ENCODE data around the gene JUNB. TPM values are rescaled to one million over a fixed set of nuclear protein-coding genes. Genes with fewer than 3 reads are reported as not detected.

Gene JUNB
- total RNA-seq, 1 experiment from 2014 or later = 194 TPM

DNA sequence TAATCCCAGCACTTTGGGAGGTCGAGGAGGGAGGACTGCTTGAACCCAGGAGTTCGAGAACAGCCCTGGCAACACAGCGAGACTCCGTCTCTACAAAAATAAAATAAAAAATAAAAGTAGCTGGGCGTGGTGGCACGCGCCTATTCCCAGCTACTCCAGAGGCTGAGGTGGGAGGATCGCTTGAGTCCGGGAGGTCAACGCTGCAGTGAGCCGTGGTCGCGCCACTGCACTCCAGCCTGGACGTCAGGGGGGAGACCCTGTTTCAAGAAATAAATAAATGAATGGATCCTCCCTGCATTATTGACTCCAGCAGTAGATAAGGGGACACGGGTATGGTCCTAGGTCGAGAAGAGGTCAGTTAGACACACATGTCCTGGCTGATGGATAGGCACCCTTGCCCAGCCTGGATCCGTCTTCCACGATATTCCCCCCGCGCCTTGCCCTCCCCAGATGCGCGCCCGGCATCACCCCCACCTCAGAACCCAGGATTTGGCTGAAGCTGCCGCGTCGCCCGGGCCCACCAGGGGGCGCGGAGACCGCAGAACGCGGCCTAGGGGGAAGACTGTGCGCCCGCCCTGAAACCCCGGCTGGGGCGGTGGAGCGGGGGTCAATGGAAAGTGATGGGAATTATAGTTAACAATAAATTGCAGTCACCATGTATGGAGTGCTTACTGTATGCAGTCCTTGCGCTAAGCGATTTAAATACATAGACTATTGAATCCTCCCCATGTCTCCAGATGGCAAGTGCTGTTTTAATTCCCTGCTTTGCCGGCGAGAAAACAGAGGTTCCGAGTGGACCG, 13.9 kb upstream of the JUNB start:
- peaks cover 49 to 77% of the 10 kb centered on the region in 2 experiments for H3K4me1 ChIP-seq (ENCODE audit: control insufficient read depth in 1 of 2, insufficient read depth in 2 of 2, low read length in 2 of 2)
- BruUV-seq (replicated peaks) = no TSS peak
- H3K4me2 ChIP-seq (ENCODE audit: low read length) = peak overlapping the region; percentile 85
- POLR2A ChIA-PET = interaction anchor here (0.6 to 8.8 kb wide), 4 partner anchors 16 to 61 kb away, joined by 3 to 172 read pairs (median 4); partner anchors contain the start of genes JUNB and RNASEH2A
- no peak overlapping the region for H2AFZ ChIP-seq (ENCODE audit: low read depth, low read length, poor library complexity, severe bottlenecking)
- peaks cover 6% of the 10 kb centered on the region; the same call in 1 of the 2 replicates for H3K79me2 ChIP-seq (ENCODE audit: insufficient read depth, low read length)
- intact Hi-C loops (cut with micrococcal nuclease) = loop anchor here (1.0 to 5.0 kb wide), 3 partner anchors 15 to 70 kb away; no protein-coding TSS in a partner anchor
- H3K27ac ChIP-seq (ENCODE audit: low read depth, low read length) = peak overlapping the region; percentile 96
- DNase-seq (ENCODE audit: low read depth, low spot score) (no peak), ATAC-seq (peak; percentile 41)
- no peaks in the 10 kb centered on the region for H3K9me2 ChIP-seq (ENCODE audit: insufficient read depth)
- no peaks in the 10 kb centered on the region for H3K9me3 ChIP-seq (ENCODE audit: control insufficient read depth in 1 of 2, insufficient read depth in 1 of 2, low read depth in 1 of 2, low read length in 2 of 2)
- no peaks in the 10 kb centered on the region for H3K36me3 ChIP-seq (ENCODE audit: control insufficient read depth in 1 of 2, insufficient read depth in 2 of 2, low read length in 2 of 2)
- RAD21 ChIA-PET (ENCODE audit: low non-redundant PET in 1 of 2, low total read pairs in 2 of 2, uncharacterized antibody in 2 of 2, unreplicated experiment in 2 of 2) = interaction anchor here (1.0 to 2.7 kb wide), 5 partner anchors 11 to 19 kb away, joined by 3 to 15 read pairs (median 8); partner anchors contain the start of gene JUNB (in 2 of the 2)
- peak overlapping the region; percentile 78 for H3K9ac ChIP-seq (ENCODE audit: low read length)
- H3K4me3 ChIP-seq (replicated peaks in 1 of 2; ENCODE audit: low read depth in 1 of 2, low read length in 2 of 2) = peak overlapping the region; percentile 66 to 68
- no peaks in the 10 kb centered on the region for H3K27me3 ChIP-seq (ENCODE audit: insufficient read depth, low read length)
- no peaks in the 10 kb centered on the region for H4K20me1 ChIP-seq (ENCODE audit: insufficient read depth)
- CTCF ChIA-PET = interaction anchor here (0.6 to 7.0 kb wide), 11 partner anchors 11 to 70 kb away, joined by 3 to 88 read pairs (median 8); partner anchors contain the start of genes GET3, JUNB and RTBDN
- TF ChIP-seq CBX3 (IDR thresholded peaks at IDR 0.05; ENCODE audit: low read depth) = no peak
- peak; percentile 22; the same call in 1 of the 2 replicates for TF ChIP-seq ZFX (IDR thresholded peaks at IDR 0.05)
- no peak for TF ChIP-seq CEBPB (IDR thresholded peaks at IDR 0.05; ENCODE audit: low read depth)
- TF ChIP-seq, protein P1, sequence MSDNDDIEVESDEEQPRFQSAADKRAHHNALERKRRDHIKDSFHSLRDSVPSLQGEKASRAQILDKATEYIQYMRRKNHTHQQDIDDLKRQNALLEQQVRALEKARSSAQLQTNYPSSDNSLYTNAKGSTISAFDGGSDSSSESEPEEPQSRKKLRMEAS (IDR thresholded peaks at IDR 0.05) = peak; percentile 51; the same call in 1 of the 2 replicates
- TF ChIP-seq, protein P2, sequence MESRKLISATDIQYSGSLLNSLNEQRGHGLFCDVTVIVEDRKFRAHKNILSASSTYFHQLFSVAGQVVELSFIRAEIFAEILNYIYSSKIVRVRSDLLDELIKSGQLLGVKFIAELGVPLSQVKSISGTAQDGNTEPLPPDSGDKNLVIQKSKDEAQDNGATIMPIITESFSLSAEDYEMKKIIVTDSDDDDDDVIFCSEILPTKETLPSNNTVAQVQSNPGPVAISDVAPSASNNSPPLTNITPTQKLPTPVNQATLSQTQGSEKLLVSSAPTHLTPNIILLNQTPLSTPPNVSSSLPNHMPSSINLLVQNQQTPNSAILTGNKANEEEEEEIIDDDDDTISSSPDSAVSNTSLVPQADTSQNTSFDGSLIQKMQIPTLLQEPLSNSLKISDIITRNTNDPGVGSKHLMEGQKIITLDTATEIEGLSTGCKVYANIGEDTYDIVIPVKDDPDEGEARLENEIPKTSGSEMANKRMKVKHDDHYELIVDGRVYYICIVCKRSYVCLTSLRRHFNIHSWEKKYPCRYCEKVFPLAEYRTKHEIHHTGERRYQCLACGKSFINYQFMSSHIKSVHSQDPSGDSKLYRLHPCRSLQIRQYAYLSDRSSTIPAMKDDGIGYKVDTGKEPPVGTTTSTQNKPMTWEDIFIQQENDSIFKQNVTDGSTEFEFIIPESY (IDR thresholded peaks at IDR 0.05; ENCODE audit: extremely low read depth, insufficient replicate concordance, low read length) = no peak
- no peak for TF ChIP-seq JUND (IDR thresholded peaks at IDR 0.05)
- no peak for TF ChIP-seq TCF7L2 (IDR thresholded peaks at IDR 0.05; ENCODE audit: borderline replicate concordance, extremely low read depth, insufficient read depth, insufficient read length)
- peak; percentile 35 for TF ChIP-seq YY1 (IDR thresholded peaks at IDR 0.05; ENCODE audit: extremely low read depth, insufficient replicate concordance, low read depth, low read length)
- TF ChIP-seq, protein P3, sequence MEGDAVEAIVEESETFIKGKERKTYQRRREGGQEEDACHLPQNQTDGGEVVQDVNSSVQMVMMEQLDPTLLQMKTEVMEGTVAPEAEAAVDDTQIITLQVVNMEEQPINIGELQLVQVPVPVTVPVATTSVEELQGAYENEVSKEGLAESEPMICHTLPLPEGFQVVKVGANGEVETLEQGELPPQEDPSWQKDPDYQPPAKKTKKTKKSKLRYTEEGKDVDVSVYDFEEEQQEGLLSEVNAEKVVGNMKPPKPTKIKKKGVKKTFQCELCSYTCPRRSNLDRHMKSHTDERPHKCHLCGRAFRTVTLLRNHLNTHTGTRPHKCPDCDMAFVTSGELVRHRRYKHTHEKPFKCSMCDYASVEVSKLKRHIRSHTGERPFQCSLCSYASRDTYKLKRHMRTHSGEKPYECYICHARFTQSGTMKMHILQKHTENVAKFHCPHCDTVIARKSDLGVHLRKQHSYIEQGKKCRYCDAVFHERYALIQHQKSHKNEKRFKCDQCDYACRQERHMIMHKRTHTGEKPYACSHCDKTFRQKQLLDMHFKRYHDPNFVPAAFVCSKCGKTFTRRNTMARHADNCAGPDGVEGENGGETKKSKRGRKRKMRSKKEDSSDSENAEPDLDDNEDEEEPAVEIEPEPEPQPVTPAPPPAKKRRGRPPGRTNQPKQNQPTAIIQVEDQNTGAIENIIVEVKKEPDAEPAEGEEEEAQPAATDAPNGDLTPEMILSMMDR (IDR thresholded peaks at IDR 0.05 in 2 of 3, conservative IDR thresholded peaks at IDR 0.05 in 1 of 3; ENCODE audit: borderline replicate concordance in 1 of 3, insufficient read depth in 1 of 3, low read depth in 2 of 3, low read length in 2 of 3) = peak; percentile 87 to 95 (median 94); a peak in 5 of 6 replicates
- TF ChIP-seq, protein P4, sequence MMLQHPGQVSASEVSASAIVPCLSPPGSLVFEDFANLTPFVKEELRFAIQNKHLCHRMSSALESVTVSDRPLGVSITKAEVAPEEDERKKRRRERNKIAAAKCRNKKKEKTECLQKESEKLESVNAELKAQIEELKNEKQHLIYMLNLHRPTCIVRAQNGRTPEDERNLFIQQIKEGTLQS (IDR thresholded peaks at IDR 0.05) = no peak
- no peak for TF ChIP-seq EZH2 (IDR thresholded peaks at IDR 0.05)
- 0 out of 2 replicates have a peak, but pooled peaks have one; percentile 7 for TF ChIP-seq POLR2AphosphoS5 (IDR thresholded peaks at IDR 0.05; ENCODE audit: low read depth, low read length)
- TF ChIP-seq RAD21 (IDR thresholded peaks at IDR 0.05; ENCODE audit: low read depth) = peak; percentile 93
- TF ChIP-seq FOSL1 (IDR thresholded peaks at IDR 0.05; ENCODE audit: low read depth) = no peak
- TF ChIP-seq, protein P5, sequence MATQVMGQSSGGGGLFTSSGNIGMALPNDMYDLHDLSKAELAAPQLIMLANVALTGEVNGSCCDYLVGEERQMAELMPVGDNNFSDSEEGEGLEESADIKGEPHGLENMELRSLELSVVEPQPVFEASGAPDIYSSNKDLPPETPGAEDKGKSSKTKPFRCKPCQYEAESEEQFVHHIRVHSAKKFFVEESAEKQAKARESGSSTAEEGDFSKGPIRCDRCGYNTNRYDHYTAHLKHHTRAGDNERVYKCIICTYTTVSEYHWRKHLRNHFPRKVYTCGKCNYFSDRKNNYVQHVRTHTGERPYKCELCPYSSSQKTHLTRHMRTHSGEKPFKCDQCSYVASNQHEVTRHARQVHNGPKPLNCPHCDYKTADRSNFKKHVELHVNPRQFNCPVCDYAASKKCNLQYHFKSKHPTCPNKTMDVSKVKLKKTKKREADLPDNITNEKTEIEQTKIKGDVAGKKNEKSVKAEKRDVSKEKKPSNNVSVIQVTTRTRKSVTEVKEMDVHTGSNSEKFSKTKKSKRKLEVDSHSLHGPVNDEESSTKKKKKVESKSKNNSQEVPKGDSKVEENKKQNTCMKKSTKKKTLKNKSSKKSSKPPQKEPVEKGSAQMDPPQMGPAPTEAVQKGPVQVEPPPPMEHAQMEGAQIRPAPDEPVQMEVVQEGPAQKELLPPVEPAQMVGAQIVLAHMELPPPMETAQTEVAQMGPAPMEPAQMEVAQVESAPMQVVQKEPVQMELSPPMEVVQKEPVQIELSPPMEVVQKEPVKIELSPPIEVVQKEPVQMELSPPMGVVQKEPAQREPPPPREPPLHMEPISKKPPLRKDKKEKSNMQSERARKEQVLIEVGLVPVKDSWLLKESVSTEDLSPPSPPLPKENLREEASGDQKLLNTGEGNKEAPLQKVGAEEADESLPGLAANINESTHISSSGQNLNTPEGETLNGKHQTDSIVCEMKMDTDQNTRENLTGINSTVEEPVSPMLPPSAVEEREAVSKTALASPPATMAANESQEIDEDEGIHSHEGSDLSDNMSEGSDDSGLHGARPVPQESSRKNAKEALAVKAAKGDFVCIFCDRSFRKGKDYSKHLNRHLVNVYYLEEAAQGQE (IDR thresholded peaks at IDR 0.05; ENCODE audit: low read depth) = no peak
- no peak for TF ChIP-seq SRF (IDR thresholded peaks at IDR 0.05; ENCODE audit: low read depth)
- no peak for TF ChIP-seq ELF1 (IDR thresholded peaks at IDR 0.05; ENCODE audit: borderline replicate concordance, low read depth)
